ENCODE data around the gene FOXA2. TPM values are rescaled to one million over a fixed set of nuclear protein-coding genes. Genes with fewer than 3 reads are reported as not detected.
A peak's percentile ranks its signal among the peaks of the same experiment; 100 is the strongest.
"Not testable (repeated sequence)": the region's sequence is repeated elsewhere in the genome, so short reads cannot be mapped to it uniquely, and the experiment has no call there.

The FOXA2 gene
- polyA plus RNA-seq, 2 of the 4 experiments (the other 2 are of a cell fraction), result 8.3 to 20.7 TPM

DNA sequence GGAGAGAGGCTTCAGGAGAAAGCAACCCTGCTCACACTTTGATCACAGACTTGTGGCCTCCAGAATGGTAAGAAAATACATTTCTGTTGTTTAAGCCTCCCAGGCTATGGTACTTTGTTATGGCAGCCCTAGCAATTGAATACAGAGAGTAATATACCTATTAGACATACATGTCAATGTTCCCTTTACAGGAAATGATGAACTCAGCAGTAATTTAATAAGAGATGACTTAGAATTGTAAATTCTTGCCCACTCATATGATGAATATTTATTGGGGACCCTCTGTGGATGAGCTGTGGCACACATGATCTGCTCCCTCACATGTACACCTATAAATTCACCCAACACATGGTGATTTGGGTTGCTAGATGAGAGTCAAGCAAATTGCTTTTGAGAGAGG, 20.4 kb upstream of the FOXA2 start:
- Histone ChIP-seq H3K27ac (no peak overlapping the region), H3K4me2 (no peak overlapping the region), H3K9me3 (no peaks in the 10 kb centered on the region), H3K4me1 (peaks cover 22% of the 10 kb centered on the region), H3K4me3 (no peak overlapping the region)
- POLR2A ChIA-PET, result no interaction called here
- TF ChIP-seq CHD4 (IDR thresholded peaks at IDR 0.05; ENCODE audit: borderline replicate concordance) (no peak), MAFK (IDR thresholded peaks at IDR 0.05; ENCODE audit: partially characterized antibody) (peak; percentile 81)
- DNase-seq (ENCODE audit: low read depth in 1 of 2, low spot score in 1 of 2) (no peak), FAIRE-seq (no peak), ATAC-seq (no peak)
- CTCF ChIA-PET, result interaction anchor here (0.7 to 6.4 kb wide), 5 partner anchors 10 to 269 kb away, joined by 3 to 53 read pairs (median 4); no protein-coding TSS in a partner anchor

DNA sequence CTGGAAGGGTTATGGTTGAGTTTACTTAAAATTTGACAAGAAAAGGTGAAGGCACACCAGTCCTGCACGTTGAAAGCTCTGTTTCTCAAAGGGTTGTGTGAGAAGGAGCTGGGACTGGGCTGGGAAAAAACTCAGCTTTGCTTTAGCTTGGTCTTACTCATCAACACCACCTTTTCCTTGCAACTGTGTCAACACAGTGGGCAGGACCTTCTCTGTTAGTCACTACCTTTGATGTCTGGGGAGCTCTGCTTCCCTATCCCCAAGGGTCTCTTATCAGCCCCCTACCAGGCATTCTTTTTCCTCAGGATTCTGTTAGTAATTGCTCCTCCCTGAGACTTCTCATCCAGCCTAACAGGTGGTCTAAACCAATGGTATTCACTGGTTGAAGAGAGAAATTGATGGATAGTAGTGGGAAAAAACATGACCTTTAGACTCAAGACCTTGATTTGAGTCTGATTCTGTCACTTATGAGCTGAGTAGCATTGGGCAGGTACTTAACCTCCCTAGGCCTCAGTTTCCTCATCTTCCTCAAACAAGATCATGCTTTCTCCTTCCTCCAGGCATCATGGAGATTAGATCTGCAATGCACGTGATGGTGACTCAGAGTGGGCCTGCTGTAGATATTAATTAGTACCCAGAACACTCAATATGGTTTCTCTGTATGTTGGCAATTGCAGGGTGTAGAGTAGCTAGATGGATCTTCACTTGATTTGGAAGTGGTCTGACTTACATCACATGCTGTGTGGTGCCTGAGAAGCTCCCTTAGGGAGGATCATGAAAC, 17.2 kb upstream of the FOXA2 start:
- whole genome bisulfite sequencing (ENCODE audit: missing lambda C conversion rate), result 24% methylated on average over 2 of the region's 2 CpGs
- no peak overlapping the region for H3K4me3 ChIP-seq
- peak overlapping the region; percentile 50 to 56; a peak in 5 of 6 replicates for H3K27ac ChIP-seq
- TF ChIP-seq, protein P1, sequence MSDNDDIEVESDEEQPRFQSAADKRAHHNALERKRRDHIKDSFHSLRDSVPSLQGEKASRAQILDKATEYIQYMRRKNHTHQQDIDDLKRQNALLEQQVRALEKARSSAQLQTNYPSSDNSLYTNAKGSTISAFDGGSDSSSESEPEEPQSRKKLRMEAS (IDR thresholded peaks at IDR 0.05), result no peak
- TF ChIP-seq E2F6 (IDR thresholded peaks at IDR 0.05; ENCODE audit: borderline replicate concordance, low read depth) (no peak), FOSB (CRISPR knock-in tag; IDR thresholded peaks at IDR 0.05) (no peak), RARB (CRISPR knock-in tag; IDR thresholded peaks at IDR 0.05) (no peak), EP300 (IDR thresholded peaks at IDR 0.05) (no peak), HOXB5 (CRISPR knock-in tag; IDR thresholded peaks at IDR 0.05) (no peak), JUNB (IDR thresholded peaks at IDR 0.05) (peak; percentile 32; the same call in 1 of the 2 replicates), FOSL2 (IDR thresholded peaks at IDR 0.05) (no peak), FOSL2 (CRISPR knock-in tag; IDR thresholded peaks at IDR 0.05) (0 out of 2 replicates have a peak, but pooled peaks have one; percentile 28)
- TF ChIP-seq, protein P2, sequence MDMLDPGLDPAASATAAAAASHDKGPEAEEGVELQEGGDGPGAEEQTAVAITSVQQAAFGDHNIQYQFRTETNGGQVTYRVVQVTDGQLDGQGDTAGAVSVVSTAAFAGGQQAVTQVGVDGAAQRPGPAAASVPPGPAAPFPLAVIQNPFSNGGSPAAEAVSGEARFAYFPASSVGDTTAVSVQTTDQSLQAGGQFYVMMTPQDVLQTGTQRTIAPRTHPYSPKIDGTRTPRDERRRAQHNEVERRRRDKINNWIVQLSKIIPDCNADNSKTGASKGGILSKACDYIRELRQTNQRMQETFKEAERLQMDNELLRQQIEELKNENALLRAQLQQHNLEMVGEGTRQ (IDR thresholded peaks at IDR 0.05), result no peak
- TF ChIP-seq, protein P3, sequence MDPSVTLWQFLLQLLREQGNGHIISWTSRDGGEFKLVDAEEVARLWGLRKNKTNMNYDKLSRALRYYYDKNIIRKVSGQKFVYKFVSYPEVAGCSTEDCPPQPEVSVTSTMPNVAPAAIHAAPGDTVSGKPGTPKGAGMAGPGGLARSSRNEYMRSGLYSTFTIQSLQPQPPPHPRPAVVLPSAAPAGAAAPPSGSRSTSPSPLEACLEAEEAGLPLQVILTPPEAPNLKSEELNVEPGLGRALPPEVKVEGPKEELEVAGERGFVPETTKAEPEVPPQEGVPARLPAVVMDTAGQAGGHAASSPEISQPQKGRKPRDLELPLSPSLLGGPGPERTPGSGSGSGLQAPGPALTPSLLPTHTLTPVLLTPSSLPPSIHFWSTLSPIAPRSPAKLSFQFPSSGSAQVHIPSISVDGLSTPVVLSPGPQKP (IDR thresholded peaks at IDR 0.05; ENCODE audit: low read depth, low read length), result no peak
- TF ChIP-seq, protein P4, sequence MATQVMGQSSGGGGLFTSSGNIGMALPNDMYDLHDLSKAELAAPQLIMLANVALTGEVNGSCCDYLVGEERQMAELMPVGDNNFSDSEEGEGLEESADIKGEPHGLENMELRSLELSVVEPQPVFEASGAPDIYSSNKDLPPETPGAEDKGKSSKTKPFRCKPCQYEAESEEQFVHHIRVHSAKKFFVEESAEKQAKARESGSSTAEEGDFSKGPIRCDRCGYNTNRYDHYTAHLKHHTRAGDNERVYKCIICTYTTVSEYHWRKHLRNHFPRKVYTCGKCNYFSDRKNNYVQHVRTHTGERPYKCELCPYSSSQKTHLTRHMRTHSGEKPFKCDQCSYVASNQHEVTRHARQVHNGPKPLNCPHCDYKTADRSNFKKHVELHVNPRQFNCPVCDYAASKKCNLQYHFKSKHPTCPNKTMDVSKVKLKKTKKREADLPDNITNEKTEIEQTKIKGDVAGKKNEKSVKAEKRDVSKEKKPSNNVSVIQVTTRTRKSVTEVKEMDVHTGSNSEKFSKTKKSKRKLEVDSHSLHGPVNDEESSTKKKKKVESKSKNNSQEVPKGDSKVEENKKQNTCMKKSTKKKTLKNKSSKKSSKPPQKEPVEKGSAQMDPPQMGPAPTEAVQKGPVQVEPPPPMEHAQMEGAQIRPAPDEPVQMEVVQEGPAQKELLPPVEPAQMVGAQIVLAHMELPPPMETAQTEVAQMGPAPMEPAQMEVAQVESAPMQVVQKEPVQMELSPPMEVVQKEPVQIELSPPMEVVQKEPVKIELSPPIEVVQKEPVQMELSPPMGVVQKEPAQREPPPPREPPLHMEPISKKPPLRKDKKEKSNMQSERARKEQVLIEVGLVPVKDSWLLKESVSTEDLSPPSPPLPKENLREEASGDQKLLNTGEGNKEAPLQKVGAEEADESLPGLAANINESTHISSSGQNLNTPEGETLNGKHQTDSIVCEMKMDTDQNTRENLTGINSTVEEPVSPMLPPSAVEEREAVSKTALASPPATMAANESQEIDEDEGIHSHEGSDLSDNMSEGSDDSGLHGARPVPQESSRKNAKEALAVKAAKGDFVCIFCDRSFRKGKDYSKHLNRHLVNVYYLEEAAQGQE (IDR thresholded peaks at IDR 0.05), result no peak
- peak overlapping the region; percentile 55 for H3K4me2 ChIP-seq
- peaks cover 22% of the 10 kb centered on the region for H3K4me1 ChIP-seq
- no peaks in the 10 kb centered on the region for H3K9me3 ChIP-seq
- FAIRE-seq (peak; percentile 43), DNase-seq (ENCODE audit: low read depth in 1 of 2, low spot score in 1 of 2) (peak; percentile 51 to 70), ATAC-seq (peak; percentile 87 to 89)
- ChIA-PET POLR2A (interaction anchor here (0.7 to 1.1 kb wide), 2 partner anchors 15 kb away, joined by 3 to 7 read pairs; no protein-coding TSS in a partner anchor), CTCF (interaction anchor here (0.9 to 10.4 kb wide), 12 partner anchors 9 to 262 kb away, joined by 3 to 139 read pairs (median 4); no protein-coding TSS in a partner anchor)

GRCh38 chr20:22599258-22599657, 14.9 kb upstream of the FOXA2 start:
- FAIRE-seq; DNase-seq (ENCODE audit: low read depth in 1 of 2, low spot score in 1 of 2); H3K4me3 ChIP-seq; H3K9me3 ChIP-seq; H3K4me2 ChIP-seq; ATAC-seq; H3K27ac ChIP-seq; POLR2A ChIA-PET: not testable (repeated sequence)
- 96% methylated on average over 2 of the region's 2 CpGs for WGBS (ENCODE audit: missing lambda C conversion rate)
- H3K4me1 ChIP-seq, result peaks cover 22% of the 10 kb centered on the region
- CTCF ChIA-PET, result interaction anchor here (0.7 to 10.4 kb wide), 6 partner anchors 13 to 292 kb away, joined by 3 to 139 read pairs (median 6); no protein-coding TSS in a partner anchor
- peak; percentile 93 for TF ChIP-seq ZC3H11A (IDR thresholded peaks at IDR 0.05)

All from A549 (cell line).